SK-N-SH treated with all-trans-retinoic acid at 6 μM for 48 hours (cell line): Measurements from ENCODE around the gene RAD51B.

Experiments used
- ATAC-seq: fragments of 200-7000 bp; cut with Tn5 transposase; 3 replicates; pipeline ENCODE4 v1.9.1; 2020; ENCODE audit warnings: mild to moderate bottlenecking, moderate library complexity
- ARNTL ChIP-seq: fragments of 450-650 bp; formaldehyde crosslinking; IDR thresholded peaks from 2 replicates; pipeline ENCODE4 v1.5.0; 2020; ENCODE audit warnings: low read depth, mild to moderate bottlenecking, moderate library complexity, borderline replicate concordance
- BACH2 ChIP-seq: fragments of 250-450 bp; sonication (Bioruptor Pico); IDR thresholded peaks from 2 replicates; pipeline ENCODE4 v1.9.0; 2021; ENCODE audit warnings: mild to moderate bottlenecking, borderline replicate concordance
- CREB5 ChIP-seq: fragments of 250-450 bp; sonication (Bioruptor Pico); IDR thresholded peaks from 2 replicates; pipeline ENCODE4 v1.5.1; 2020; ENCODE audit warnings: low read depth, mild to moderate bottlenecking, moderate library complexity
- CSDC2 ChIP-seq: fragments of 250-450 bp; sonication (Bioruptor Pico); IDR thresholded peaks from 2 replicates; pipeline ENCODE4 v1.5.0; 2020; ENCODE audit warnings: mild to moderate bottlenecking, moderate library complexity
- CSRNP3 ChIP-seq: fragments of 250-450 bp; sonication (Bioruptor Pico); IDR thresholded peaks from 2 replicates; pipeline ENCODE4 v1.5.1; 2021; ENCODE audit warnings: mild to moderate bottlenecking, moderate library complexity
- ESRRG ChIP-seq: fragments of 250-450 bp; sonication (Bioruptor Pico); IDR thresholded peaks from 2 replicates; pipeline ENCODE4 v1.6.1; 2021; ENCODE audit warnings: mild to moderate bottlenecking
- GLIS3 ChIP-seq: fragments of 250-450 bp; sonication (Bioruptor Pico); IDR thresholded peaks from 2 replicates; pipeline ENCODE4 v1.5.0; 2020; ENCODE audit warnings: mild to moderate bottlenecking, moderate library complexity
- ISL1 ChIP-seq: fragments of 250-450 bp; sonication (Bioruptor Pico); IDR thresholded peaks from 2 replicates; pipeline ENCODE4 v2.1.2; 2022; ENCODE audit warnings: mild to moderate bottlenecking, moderate library complexity
- OSR1 ChIP-seq: fragments of 250-450 bp; sonication (Bioruptor Pico); IDR thresholded peaks from 2 replicates; pipeline ENCODE4 v1.8.0; 2022; ENCODE audit warnings: moderate library complexity, mild to moderate bottlenecking, inconsistent platforms
- PATZ1 ChIP-seq: fragments of 250-450 bp; sonication (Bioruptor Pico); IDR thresholded peaks from 2 replicates; pipeline ENCODE4 v1.8.0; 2020; ENCODE audit warnings: mild to moderate bottlenecking, moderate library complexity, borderline replicate concordance
- POU6F1 ChIP-seq: fragments of 250-450 bp; sonication (Bioruptor Pico); IDR thresholded peaks from 2 replicates; pipeline ENCODE4 v1.8.0; 2021; ENCODE audit warnings: low read depth, mild to moderate bottlenecking, moderate library complexity, borderline replicate concordance
- PPARA ChIP-seq: fragments of 250-450 bp; sonication (Bioruptor Pico); IDR thresholded peaks from 2 replicates; pipeline ENCODE4 v1.5.0; 2020; ENCODE audit warnings: mild to moderate bottlenecking, borderline replicate concordance
- RARB ChIP-seq: fragments of 250-450 bp; sonication (Bioruptor Pico); IDR thresholded peaks from 2 replicates; pipeline ENCODE4 v1.8.0; 2021; ENCODE audit warnings: mild to moderate bottlenecking, moderate library complexity
- SNAI2 ChIP-seq: fragments of 250-450 bp; sonication (Bioruptor Pico); IDR thresholded peaks from 2 replicates; pipeline ENCODE4 v1.5.0; 2020; ENCODE audit warnings: mild to moderate bottlenecking, moderate library complexity
- TCF4 ChIP-seq: fragments of 250-450 bp; sonication (Bioruptor Pico); IDR thresholded peaks from 2 replicates; pipeline ENCODE4 v1.8.0; 2021; ENCODE audit warnings: mild to moderate bottlenecking, moderate library complexity, borderline replicate concordance
- TOX ChIP-seq: fragments of 250-450 bp; sonication (Bioruptor Pico); IDR thresholded peaks from 2 replicates; pipeline ENCODE4 v1.8.0; 2021; ENCODE audit warnings: mild to moderate bottlenecking, moderate library complexity, borderline replicate concordance
- TSHZ2 ChIP-seq: fragments of 250-450 bp; sonication (Bioruptor Pico); IDR thresholded peaks from 2 replicates; pipeline ENCODE4 v1.5.0; 2020; ENCODE audit warnings: mild to moderate bottlenecking, moderate library complexity
- ZC3H10 ChIP-seq: fragments of 250-450 bp; sonication (Bioruptor Pico); IDR thresholded peaks from 2 replicates; pipeline ENCODE4 v1.5.1; 2021; ENCODE audit warnings: mild to moderate bottlenecking, moderate library complexity
- ZFP3 ChIP-seq: fragments of 250-450 bp; sonication (Bioruptor Pico); IDR thresholded peaks from 2 replicates; pipeline ENCODE4 v1.5.0; 2020; ENCODE audit warnings: mild to moderate bottlenecking, moderate library complexity
- ZFP30 ChIP-seq: fragments of 450-650 bp; formaldehyde crosslinking; IDR thresholded peaks from 2 replicates; pipeline ENCODE4 v1.5.0; 2022; ENCODE audit warnings: mild to moderate bottlenecking, moderate library complexity
- ZNF70 ChIP-seq: fragments of 450-650 bp; formaldehyde crosslinking; IDR thresholded peaks from 2 replicates; pipeline ENCODE4 v1.5.0; 2020; ENCODE audit warnings: mild to moderate bottlenecking, moderate library complexity
- ZNF8 ChIP-seq: fragments of 450-650 bp; formaldehyde crosslinking; IDR thresholded peaks from 2 replicates; pipeline ENCODE4 v1.5.0; 2020; ENCODE audit warnings: mild to moderate bottlenecking, moderate library complexity

Gene RAD51B

GRCh38 chr14:67821121-67821520 is 1.5 kb downstream of the RAD51B start:
- no peak for ATAC-seq
- TF ChIP-seq CSRNP3 (CRISPR knock-in tag), result no peak
- TF ChIP-seq SNAI2, result no peak
- no peak for TF ChIP-seq GLIS3 (CRISPR knock-in tag)
- TF ChIP-seq BACH2 (CRISPR knock-in tag), result no peak
- no peak for TF ChIP-seq CREB5 (CRISPR knock-in tag)
- no peak for TF ChIP-seq ESRRG
- TF ChIP-seq ZC3H10 (CRISPR knock-in tag), result no peak
- TF ChIP-seq ARNTL (CRISPR knock-in tag), result no peak
- no peak for TF ChIP-seq ZFP3 (CRISPR knock-in tag)
- TF ChIP-seq RARB (CRISPR knock-in tag), result no peak
- no peak for TF ChIP-seq TCF4 (CRISPR knock-in tag)
- TF ChIP-seq POU6F1, result no peak
- no peak for TF ChIP-seq OSR1
- no peak for TF ChIP-seq ZNF8 (CRISPR knock-in tag)
- no peak for TF ChIP-seq ZNF70 (CRISPR knock-in tag)
- TF ChIP-seq TSHZ2 (CRISPR knock-in tag), result no peak
- no peak for TF ChIP-seq PPARA
- no peak for TF ChIP-seq TOX (CRISPR knock-in tag)

- no peak for ATAC-seq
Measured at GRCh38 chr14:67831113-67831512, 11.5 kb downstream of the RAD51B start.

GRCh38 chr14:67833403-67833802 is 13.8 kb downstream of the RAD51B start:
- no peak for TF ChIP-seq GLIS3 (CRISPR knock-in tag)
- no peak for TF ChIP-seq PATZ1
- TF ChIP-seq CSDC2 (CRISPR knock-in tag), result no peak
- no peak for TF ChIP-seq TSHZ2 (CRISPR knock-in tag)
- TF ChIP-seq ISL1, result no peak
- TF ChIP-seq ZNF70 (CRISPR knock-in tag), result no peak
- TF ChIP-seq POU6F1, result no peak
- no peak for TF ChIP-seq OSR1
- no peak for TF ChIP-seq SNAI2
- no peak for ATAC-seq

More at GRCh38 chr14:67831113-67831512, 11.5 kb downstream of the RAD51B start:
- TF ChIP-seq ZFP30 (no peak), BACH2 (CRISPR knock-in tag) (no peak), RARB (CRISPR knock-in tag) (no peak), CSDC2 (CRISPR knock-in tag) (no peak)
